Ramos (cell line): ENCODE data around the gene TMIGD3.

Experiments
- in situ Hi-C: fragments of 300-500 bp; cut with MboI; formaldehyde crosslinking; loops from one replicate; pipeline ENCODE4 v1.14.3; 2022; ENCODE audit warnings: low sequenced_read_pairs; ENCODE audit not compliant: unreplicated experiment

TMIGD3 gene

DNA sequence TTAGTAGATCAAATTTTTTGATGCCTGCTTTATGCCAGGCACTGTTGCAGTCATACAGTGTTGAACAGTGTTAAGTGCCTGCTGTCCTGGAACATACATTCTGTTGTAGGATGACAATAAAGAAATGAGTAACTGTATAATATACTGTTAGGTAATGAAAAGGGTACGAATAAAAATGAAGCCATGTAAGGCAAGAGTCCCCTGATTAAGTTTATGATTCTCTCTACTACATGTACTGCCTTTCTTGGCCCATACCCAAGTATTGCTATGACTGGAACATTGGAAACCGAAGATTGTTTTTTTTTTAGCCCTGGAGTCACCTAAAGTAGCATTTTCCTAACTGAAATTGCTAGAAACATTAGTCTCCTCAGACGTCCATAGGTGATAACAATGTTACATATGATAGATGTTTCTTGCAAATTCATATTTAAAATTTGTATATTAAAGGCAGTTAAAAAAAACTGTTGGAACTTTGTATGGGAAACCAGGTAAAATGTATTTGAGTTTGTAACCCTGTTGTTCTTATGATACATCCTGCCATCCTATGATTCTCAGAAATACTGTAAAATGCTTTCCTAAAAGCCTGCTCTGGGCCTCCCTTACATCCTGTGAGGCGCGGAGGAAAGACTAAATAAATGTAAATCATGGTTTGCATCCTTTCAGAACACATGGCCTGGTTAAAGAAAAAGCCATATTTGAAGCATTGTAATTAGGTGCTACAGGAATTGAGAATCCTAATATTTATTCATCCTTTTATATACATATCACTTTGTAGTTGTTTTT is 48.4 kb downstream of the TMIGD3 start:
- in situ Hi-C loops: no loop called here

DNA sequence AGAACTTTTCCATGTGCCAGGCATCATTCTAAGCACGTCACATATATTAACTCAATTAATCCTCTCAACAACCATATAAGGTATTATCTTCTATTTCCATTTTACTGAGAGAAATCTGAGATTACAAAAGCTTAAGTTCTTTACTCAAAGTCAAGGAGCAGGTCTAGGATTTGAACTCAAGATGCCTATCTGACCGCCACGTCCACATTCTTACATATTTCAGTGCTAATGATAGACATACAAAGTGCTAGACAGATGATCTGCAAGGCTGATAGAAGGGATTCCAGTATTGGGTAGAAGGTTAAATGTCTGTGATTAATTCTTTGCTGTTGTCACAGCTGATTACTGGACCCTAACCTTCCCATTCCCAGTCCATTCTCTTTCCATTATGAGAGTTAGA is 49.7 kb downstream of the TMIGD3 start:
- in situ Hi-C loops: no loop called here

DNA sequence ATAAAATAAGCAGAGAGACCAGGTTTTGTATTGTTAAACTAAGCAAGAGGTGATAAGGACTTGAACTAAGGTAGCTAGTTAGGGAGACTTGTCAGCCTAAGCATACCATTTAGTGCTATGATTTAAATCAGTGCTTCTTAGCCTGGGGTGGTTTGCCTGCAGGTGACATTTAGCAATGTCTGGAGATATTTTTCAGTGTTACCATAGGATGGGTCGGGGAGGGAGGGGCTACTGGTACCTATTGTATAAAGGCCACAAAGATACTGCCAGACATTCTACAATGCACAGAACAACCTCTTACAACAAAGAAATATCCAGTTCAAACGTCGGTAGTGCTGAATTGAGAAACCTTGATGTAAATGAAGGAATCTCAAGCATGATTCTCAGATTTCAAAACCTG is 50.9 kb downstream of the TMIGD3 start:
- in situ Hi-C loops: no loop called here

DNA sequence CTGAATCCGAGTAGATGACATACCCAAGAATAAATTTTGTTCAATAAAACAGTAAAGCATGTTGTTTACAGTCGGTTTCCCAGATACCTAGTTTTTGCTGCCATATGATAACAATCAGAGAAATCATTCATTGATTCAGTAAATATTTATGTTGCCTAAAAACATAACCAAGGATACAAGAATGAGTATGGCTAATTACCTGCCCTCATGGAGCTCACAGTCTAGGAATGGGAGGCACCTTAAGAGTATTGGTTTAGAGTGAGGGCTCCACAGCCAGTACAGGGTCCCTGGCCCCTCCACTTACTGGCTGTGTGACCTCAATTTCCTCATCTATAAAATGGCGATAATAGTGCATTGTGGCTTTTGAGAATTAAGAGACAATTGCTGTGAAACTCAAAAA is 53.2 kb downstream of the TMIGD3 start:
- in situ Hi-C loops: no loop called here

DNA sequence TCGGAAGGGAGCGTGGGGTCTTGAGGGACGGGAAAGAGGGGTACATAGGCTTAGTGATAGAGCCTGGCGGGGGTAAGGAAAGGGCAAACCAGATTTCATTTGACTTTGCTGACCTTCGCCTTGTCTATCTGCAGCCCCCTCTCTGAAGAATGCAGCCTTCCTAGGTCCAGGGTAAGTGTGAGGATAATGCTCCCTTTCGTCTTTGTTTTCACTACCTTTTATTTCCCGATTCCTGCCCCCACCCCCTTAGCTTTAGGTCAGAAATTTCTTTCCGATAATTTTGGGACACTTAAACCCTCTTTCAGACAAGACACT is 53.8 kb downstream of the TMIGD3 start:
- in situ Hi-C loops: loop anchor here (10.0 kb wide), 1 partner anchor 225 kb away; the partner anchor contains the start of gene CHI3L2

DNA sequence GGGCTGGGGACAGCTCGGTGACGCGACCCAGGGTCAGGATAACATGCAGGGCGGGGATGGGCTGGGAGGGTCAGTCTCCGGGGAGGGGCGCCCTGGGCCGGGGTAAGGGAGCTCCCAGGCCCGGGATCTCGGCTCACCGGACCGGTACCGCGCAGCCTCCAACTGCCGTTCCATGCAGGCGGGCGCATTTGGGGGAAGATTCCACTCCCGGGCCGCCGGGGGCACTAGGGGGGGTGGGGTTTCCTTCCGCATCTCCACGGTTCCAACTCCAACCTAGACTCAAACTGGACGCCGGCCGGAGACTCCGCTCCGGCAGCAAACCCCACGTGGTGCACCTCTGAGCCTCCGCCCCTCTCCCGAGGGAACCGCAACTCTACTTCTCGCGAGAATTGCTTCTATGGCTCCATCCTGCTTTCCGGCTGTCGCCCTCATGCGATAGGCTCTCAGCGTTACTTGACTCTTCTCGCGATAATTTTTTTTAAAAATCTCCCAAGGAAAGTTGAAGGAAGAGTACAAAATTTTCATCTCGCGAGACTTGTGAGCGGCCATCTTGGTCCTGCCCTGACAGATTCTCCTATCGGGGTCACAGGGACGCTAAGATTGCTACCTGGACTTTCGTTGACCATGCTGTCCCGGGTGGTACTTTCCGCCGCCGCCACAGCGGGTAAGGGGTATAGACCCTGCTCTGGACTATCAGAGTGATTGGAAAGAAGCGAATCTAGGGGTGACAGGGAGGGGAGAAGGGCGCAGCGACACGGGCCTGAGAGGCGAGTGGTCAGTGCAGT is 54.3 kb downstream of the TMIGD3 start, which contains the start of the genes ATP5PB and WDR77:
Gene ATP5PB, plus strand, starts transcription at position 547 of the 785 bp plus-strand sequence. Its CDS starts 78 bp downstream, at position 625.
Gene WDR77, minus strand, starts transcription at position 339 of the 785 bp plus-strand sequence. Its CDS starts 87 bp downstream, at position 252.
- in situ Hi-C loops: loop anchor here (10.0 kb wide), 1 partner anchor 224 kb away; the partner anchor contains the start of gene CHI3L2

DNA sequence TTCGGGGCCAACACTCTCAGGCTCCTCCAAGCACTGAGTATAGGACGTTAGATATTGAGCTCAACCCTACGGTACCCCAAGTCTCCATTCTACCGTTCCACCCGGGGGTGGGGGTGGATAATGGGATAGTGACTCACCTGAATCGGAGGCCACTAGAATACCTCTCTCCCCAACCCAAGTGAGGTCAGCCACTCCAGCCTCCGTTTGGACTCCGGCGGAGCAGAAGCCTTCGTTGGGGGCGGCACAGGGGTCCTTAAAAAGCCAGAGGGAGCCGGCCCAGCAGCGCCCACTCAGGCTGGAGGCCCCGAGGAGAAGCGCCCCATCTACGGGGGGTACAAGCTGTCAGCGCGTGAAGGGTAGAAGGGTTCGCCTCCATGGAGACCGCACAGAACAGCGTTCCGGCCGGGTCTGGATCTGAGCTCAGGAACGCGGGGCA is 54.9 kb downstream of the TMIGD3 start:
- in situ Hi-C loops: loop anchor here (10.0 kb wide), 1 partner anchor 224 kb away; the partner anchor contains the start of gene CHI3L2

DNA sequence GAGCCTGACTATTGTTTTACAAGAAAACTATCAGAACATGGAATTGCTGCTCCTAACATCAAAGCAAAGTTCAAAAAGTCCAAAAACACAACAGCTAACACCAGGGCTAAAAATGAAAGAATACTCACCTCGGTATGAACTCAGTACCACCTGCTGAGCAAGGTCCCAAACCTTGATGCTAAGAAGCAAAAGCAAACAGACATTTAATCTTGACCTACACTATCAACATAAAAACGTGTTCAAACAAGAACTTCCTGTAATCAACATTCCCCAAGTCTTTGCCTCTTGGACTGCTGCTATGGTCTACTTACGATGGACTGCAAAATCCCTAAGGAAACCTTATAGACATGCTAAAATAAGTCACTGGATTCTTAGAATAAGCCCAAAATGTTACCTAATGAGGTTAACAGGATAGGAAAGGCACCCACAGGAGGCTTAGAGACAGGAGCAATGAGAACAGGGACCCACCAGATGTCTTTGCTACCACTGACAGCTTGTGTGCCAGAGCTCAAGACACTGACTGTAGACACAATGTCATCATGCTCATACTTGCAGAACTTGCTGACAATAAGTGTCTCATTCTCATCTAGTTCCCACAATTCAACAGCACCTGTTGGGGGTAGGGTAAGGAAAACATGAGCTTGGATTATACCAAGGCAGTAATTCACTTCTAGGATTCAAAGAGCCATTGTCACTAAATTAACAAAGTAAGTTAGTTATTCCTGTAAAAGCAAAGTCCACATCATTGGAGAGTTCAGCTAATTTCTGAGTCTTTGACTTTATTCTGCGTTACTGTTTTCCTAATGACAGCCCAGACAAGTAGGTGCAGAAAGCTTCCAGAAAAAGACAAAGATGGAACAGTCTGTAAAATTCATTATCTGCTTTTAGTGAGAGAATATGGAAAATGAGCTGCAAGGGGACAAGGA is 56.2 kb downstream of the TMIGD3 start:
- in situ Hi-C loops: loop anchor here (10.0 kb wide), 1 partner anchor 222 kb away; the partner anchor contains the start of gene CHI3L2

DNA sequence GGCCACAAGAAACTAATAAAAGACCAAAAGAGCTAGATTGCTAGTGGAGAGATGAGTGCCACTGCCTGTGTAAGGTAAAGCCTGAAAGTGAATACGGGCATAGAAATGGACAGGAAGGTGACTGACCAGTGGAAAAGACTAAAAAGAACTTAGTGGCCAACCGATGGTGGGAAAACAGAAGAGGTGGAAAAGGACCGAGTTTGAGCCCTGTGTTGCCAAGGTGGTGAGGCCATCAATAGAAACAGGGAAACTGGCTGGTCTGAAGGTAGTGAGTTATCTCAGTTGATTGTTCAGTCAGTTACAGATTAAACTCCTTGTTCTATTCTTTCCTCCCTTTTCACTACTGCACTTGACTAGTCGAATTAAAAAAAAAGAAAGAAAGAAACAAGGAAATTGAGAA is 56.9 kb downstream of the TMIGD3 start:
- in situ Hi-C loops: loop anchor here (10.0 kb wide), 1 partner anchor 222 kb away; the partner anchor contains the start of gene CHI3L2

DNA sequence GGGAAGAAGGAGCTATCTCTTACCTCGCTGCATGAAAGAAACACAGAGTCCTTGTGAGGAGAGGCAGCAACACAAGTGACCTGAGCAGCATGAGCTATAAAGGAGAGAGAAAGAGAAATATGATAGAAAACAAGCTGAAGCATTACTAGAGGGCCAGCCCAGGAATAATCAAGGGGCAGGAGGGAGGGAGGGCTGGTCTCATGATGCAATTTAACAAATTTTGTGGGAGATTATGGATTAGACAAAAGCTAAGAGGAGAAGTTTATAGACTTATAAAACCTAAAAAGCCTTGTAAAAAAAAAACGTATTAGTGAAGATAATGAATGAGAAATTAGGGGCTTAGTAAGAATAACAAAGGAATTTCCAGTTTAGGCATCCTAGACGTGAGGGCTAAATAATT is 59.4 kb downstream of the TMIGD3 start:
- in situ Hi-C loops: loop anchor here (10.0 kb wide), 1 partner anchor 219 kb away; the partner anchor contains the start of gene CHI3L2

DNA sequence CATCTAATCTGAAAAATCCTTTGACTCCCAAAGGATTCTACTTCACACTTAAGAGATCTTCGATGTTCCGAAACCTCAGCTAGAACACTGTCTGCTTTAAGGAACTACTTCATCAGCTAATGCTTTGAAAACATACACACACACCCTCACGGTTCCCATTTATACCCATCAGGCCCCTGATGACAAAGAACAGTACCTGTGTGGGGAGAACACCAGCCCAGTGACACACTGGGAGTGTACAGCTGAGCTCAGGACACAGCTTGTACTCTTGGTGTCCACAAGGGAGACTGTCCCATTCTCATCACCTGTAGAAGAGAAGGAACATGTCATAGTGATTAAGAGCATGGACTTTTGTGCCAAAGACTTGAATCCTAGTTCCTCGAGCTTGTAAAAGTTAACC is 61.0 kb downstream of the TMIGD3 start:
- in situ Hi-C loops: loop anchor here (10.0 kb wide), 1 partner anchor 218 kb away; the partner anchor contains the start of gene CHI3L2

DNA sequence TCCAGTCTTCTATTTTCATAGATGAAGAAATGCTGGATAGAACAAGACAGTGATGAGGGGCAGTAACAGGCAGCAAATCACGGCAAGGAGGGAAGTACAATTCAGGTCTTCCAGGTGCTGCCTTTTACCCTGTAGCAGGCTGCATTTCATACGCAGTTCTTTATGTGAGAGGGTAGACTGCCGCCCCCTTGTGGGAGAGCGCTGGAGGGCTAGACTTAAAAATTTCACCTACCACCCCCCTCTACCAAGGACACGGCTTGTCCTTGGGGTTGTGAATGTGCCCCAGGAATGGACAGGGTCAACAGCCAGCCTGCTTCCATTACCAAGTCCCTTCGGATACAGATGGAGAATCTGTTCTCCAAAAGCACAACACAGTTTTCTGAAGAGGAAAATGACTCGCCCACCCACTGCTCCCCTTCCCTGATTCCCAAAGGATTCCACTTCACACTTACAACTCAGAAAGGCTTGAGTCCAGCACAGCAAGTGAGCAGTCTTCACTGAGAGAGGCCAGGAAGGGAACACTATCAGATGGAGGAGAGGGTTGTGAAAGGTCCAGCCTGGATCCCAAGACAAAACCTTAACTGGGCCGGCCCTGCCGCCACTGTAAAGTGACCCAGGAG is 61.8 kb downstream of the TMIGD3 start:
- in situ Hi-C loops: loop anchor here (10.0 kb wide), 1 partner anchor 217 kb away; the partner anchor contains the start of gene CHI3L2

DNA sequence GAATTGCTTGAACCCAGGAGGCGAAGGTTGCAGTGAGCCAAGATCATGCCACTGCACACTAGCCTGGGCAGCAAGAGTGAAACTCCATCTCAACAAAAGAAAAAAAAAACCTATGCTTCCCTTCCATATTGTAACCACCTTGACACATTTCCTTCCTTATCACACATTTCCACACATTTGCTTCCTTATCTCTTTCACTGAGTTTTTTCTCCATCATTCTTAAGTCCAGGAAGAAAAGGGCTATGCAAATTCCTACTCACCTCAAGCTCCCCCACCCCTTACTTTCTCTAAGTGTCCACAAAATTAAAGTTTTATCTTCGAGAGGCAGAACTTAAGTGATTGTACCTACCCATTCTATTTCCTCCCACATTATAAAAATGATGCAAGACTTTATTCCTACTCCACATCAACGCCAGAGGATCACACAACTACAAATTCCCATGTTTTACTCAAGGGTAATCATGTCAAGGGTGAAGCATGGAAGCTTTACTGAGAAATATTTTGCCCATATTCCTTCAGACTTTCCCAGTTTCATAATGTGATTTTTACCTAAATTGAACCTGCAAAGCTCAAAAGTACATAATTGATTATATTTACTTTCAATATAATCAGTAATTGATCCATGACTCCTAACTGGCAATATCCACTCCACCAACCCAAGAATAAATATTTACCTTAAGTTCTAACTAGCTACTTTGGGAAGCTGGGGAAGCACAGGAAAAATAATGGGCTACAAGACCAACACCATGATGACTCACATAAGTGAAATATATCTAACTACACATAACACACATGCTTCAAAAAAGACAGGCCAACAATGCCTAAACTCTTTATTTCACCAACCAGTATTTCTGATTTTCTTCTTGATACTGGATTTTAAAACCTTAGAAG is 63.7 kb downstream of the TMIGD3 start:
- in situ Hi-C loops: loop anchor here (10.0 kb wide), 1 partner anchor 215 kb away; the partner anchor contains the start of gene CHI3L2

DNA sequence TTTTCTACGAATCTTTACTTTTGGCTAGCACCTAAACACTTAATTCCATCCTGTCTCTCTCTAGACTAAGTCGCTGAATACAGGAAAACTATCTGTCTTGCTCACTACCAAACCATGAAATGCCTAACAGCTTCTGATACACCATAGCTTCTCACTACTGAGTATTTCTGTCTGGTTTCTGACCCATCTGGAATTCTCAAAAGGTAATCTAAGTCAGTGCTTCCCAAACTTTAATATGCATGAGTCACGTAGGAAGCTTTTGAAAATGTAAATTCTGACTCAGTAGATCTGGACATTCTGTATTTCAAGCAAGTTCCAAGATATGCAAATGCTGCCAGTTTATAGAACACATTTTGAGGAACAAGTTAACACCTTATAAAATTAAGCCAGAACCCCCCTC is 66.7 kb downstream of the TMIGD3 start:
- in situ Hi-C loops: no loop called here
